ENCODE measurements around the gene TMEM185A. TPM values are rescaled to one million over a fixed set of nuclear protein-coding genes. Genes with fewer than 3 reads are reported as not detected.

TMEM185A gene
- total RNA-seq, 2 donors from 2014 or later: 12.5 to 18.8 TPM

Other genes with a start within 250 kb of the TMEM185A start
- gene IDS, start 126.5 kb downstream of the TMEM185A start, total RNA-seq: 10 to 100 TPM; 23.9 to 32.5 TPM
- 10 to 100 TPM; 27.1 to 30.9 TPM for gene EOLA1, start 90.8 kb downstream of the TMEM185A start, total RNA-seq
- not detected for gene HSFX3, start 81.9 kb downstream of the TMEM185A start, total RNA-seq
- not detected for gene MAGEA9B, start 44.3 kb downstream of the TMEM185A start, total RNA-seq
- gene HSFX2, start 36.5 kb downstream of the TMEM185A start, total RNA-seq: not detected
- not detected for gene MAGEA11, start 80.3 kb upstream of the TMEM185A start, total RNA-seq
- gene HSFX1, start 142.3 kb upstream of the TMEM185A start, total RNA-seq: 1 to 10 TPM in 1 of 2 donors, under 1 TPM in 1; 0.74 to 2.0 TPM
- not detected for gene MAGEA9, start 150.1 kb upstream of the TMEM185A start, total RNA-seq
- not detected for gene MAGEA8, start 249.4 kb upstream of the TMEM185A start, total RNA-seq

Data from colonic mucosa (tissue), 2 donors.